NCI-H82 treated with DMSO at 0.1 percent for 48 hours (cell line): Measurements from ENCODE around the gene MRPL41.
"Not testable (repeated sequence)": the region's sequence is repeated elsewhere in the genome, so short reads cannot be mapped to it uniquely, and the experiment has no call there.

Source experiments
- DNase-seq: peaks from one replicate; lab custom pipeline; 2025; ENCODE audit not compliant: unreplicated experiment; lab: John Stamatoyannopoulos, UW

The MRPL41 gene

GRCh38 chr9:137521405-137521985, 30.2 kb upstream of the MRPL41 start:
- DNase-seq, result no peak

- no peak for DNase-seq
These were observed 28.8 kb upstream of the MRPL41 start for GRCh38 chr9:137522746-137523455.

- no peak for DNase-seq
These were observed 27.3 kb upstream of the MRPL41 start for GRCh38 chr9:137524161-137524980.

GRCh38 chr9:137524981-137525317, 26.7 kb upstream of the MRPL41 start:
- DNase-seq, result no peak

- DNase-seq, result no peak
These were observed 21.3 kb upstream of the MRPL41 start for GRCh38 chr9:137530331-137530730.

GRCh38 chr9:137531099-137531765, 20.4 kb upstream of the MRPL41 start:
- DNase-seq, result no peak

- DNase-seq, result not testable (repeated sequence)
These were observed 18.7 kb upstream of the MRPL41 start for GRCh38 chr9:137532891-137533468.

- DNase-seq, result peak; percentile 33
These were observed 17.2 kb upstream of the MRPL41 start for GRCh38 chr9:137534256-137535119.

GRCh38 chr9:137535120-137535428, 16.6 kb upstream of the MRPL41 start:
- DNase-seq, result no peak

GRCh38 chr9:137536594-137537131, 15.0 kb upstream of the MRPL41 start:
- not testable (repeated sequence) for DNase-seq

GRCh38 chr9:137538058-137538457, 13.6 kb upstream of the MRPL41 start:
- DNase-seq, result no peak

- DNase-seq, result no peak
These were observed 11.1 kb upstream of the MRPL41 start for GRCh38 chr9:137540536-137540935.

GRCh38 chr9:137542486-137542885, 9.2 kb upstream of the MRPL41 start:
- DNase-seq, result no peak

GRCh38 chr9:137543237-137543963, 8.3 kb upstream of the MRPL41 start:
- no peak for DNase-seq

- no peak for DNase-seq
These were observed 7.4 kb upstream of the MRPL41 start for GRCh38 chr9:137544176-137544760.

GRCh38 chr9:137545123-137545522, 6.6 kb upstream of the MRPL41 start:
- no peak for DNase-seq

- DNase-seq, result no peak
These were observed 3.8 kb upstream of the MRPL41 start for GRCh38 chr9:137547687-137548543.

- peak; percentile 19 for DNase-seq
These were observed 1.5 kb upstream of the MRPL41 start, which contains the start of gene PNPLA7 for GRCh38 chr9:137550231-137550621. TSS of gene PNPLA7 (minus strand) at chr9:137550402. CDS start at chr9:137550197, 205 bp downstream.
